GM21528 (cell line): ENCODE results near the gene GP1BB.
"Not testable (repeated sequence)": the region's sequence is repeated elsewhere in the genome, so short reads cannot be mapped to it uniquely, and the experiment has no call there.

Source experiments
- ATAC-seq: cut with Tn5 transposase; IDR thresholded peaks from one replicate; pipeline ENCODE4 v1.9.1; 2021; ENCODE audit warnings: mild to moderate bottlenecking, moderate library complexity; ENCODE audit not compliant: unreplicated experiment, low FRiP score

The GP1BB gene

DNA sequence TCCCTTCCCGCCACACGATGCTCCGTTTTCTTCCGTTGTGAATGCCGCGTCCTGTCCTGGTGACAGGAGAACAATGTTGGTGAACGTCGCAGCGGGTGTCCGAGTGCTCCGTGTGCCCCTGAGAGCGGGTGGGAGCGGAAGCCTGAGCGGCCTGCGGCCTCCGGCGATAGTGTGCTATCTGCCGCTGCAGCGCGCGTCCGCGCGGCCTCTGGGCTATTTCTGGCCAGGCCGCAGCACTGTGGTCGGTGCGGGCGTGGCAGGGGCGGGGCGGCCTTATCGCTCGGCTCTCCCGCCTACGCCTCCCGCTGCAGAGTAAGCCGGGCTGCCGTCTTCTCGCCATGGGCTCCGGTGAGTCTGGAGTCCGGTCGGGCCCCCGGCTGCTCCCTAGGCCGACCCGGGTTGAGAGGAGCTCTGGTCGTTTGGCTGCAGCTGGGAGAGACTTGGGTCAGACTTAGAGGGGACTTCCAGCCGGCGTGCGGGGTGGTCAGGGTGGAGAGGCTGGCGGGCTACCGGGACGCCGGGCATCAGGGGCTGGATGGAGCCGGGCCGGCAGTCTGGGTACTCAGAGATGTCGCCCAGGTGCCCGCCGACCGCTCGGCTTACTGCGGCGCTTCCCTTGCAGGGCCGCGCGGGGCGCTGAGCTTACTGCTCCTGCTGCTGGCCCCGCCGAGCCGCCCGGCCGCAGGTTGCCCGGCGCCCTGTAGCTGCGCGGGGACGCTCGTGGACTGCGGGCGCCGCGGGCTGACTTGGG is at the start of gene GP1BB:
TSS of gene GP1BB (plus strand) at position 308 of the 751 bp plus-strand sequence. CDS start at position 339, 31 bp downstream.
- ATAC-seq: no peak

DNA sequence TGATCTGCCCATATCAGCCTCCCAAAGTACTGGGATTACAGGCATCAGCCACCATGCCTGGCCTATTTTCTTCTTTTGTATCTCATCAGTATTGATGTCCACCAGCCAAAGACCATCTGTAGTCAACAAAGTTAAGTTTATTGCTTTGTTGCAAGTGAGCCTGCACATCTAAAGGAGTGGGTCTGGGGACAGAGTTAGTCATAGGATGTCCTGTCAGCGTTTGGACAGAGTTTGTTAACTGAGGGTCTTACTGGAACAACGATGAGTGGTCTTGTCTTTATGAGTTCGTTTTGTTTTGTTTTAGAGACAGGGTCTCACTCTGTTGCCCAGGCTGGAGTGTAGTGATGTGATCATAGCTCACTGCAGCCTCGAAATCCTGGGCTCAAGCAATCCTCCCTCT is 49.7 kb upstream of the GP1BB start:
- no peak for ATAC-seq

- ATAC-seq: no peak
Measured at GRCh38 chr22:19674129-19674928, 49.0 kb upstream of the GP1BB start.

DNA sequence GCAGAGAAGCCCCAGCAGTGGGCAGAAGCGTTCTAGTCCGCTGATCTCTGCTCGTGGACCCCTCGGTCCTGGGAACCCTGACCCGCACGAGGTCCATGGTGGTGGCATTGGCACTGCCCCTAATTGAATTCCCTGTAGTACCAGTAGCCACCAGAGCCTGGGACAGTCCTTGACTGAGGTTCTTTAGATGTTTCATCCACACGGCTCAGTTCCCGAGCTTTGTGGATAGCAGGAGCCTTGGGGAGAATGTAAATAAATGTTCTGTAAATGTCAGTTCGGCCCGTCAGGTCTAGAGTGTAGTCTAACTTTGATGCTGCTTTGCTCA is 48.4 kb upstream of the GP1BB start:
- ATAC-seq: no peak

- no peak for ATAC-seq
Measured at GRCh38 chr22:19675428-19675827, 47.9 kb upstream of the GP1BB start.

- ATAC-seq: not testable (repeated sequence)
Measured at GRCh38 chr22:19676437-19676836, 46.9 kb upstream of the GP1BB start.

GRCh38 chr22:19678949-19679521 is 44.3 kb upstream of the GP1BB start:
- no peak for ATAC-seq

DNA sequence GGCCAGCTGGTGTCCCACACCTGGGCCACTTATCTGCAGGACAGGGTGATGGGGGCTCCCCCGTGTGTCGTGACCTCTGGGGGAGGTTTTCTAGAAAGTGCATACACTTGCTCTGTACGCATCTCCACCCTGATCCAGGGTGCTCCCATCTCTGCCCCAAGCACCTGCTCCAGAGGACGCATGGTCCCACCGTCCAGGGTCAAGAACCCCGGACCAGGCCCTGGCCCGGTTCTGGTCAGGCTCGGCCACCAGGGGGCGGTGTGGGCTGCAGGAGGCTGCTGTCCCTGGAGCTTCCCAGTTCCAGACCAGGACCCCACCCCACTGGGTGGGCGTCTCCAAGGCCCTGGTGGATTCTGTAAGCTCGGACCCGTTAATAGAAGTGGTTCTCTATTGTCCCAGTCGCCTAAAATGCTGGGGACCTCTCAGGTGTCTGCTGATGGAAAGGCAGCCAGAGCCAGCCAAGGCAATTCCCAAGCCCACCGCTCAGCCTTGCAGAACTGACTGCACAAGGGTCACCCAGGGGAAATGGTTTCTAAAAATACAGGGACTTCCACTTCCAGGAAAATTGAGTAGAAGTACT is 43.7 kb upstream of the GP1BB start:
- no peak for ATAC-seq

GRCh38 chr22:19680287-19680881 is 43.0 kb upstream of the GP1BB start:
- no peak for ATAC-seq

DNA sequence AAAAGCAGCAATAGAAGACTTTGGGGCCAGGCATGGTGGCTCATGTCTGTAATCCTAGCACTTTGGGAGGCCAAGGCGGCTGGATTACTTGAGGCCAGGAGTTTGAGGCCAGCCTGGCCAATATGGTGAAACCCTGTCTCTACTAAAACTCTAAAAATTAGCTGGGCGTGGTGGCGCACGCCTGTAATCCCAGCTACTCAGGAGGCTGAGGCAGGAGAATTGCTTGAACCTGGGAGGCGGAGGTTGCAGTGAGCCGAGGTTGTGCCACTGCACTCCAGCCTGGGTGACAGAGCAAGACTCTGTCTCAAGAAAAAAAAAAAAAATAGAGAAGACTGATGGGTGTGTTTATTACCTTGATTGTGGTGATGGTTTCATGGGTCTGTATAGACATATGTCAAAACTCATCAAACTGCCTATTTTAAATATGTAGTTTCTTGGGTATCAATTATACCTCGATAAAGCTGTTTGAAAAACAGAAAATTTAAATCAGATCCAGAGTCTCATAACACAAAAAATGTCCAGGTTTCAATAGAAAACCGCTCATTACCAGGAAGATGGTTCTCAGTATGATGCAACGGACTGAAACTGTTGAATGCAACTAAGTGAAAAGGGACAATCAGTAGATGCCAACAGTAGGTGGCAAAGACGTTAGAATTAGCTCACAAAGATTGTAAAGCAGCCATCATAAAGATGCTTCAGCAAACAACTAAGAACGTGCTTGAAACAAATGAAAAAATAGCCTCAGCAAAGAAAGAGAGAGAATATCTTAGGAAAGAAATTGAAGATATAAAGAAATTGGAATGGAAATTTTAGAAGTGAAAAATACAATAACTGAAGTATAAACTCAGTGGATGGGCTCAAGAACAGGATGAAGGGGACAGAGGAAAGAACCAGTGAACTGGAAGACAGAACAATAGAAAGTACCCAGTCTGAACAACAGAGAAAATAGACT is 42.2 kb upstream of the GP1BB start:
- no peak for ATAC-seq

GRCh38 chr22:19681863-19682245 is 41.5 kb upstream of the GP1BB start:
- no peak for ATAC-seq

DNA sequence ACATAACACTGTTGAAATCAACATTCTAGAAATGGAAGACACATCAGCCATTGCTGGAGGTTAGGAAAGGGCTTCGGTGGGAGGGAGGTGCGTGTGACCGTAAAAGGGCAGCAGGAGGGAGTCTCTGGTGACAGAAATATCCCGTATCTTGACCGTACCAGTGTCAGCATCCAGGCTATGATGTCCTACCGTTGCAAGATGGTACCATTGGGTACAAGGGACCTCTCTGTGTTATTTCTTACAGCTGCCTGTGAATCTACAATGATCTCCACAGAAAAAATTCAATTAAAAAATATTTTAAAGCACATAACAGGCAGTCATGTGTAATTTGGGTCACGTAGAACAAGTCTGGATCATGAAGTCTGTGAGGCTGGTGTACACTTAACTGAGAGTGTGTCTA is 36.4 kb upstream of the GP1BB start:
- no peak for ATAC-seq

DNA sequence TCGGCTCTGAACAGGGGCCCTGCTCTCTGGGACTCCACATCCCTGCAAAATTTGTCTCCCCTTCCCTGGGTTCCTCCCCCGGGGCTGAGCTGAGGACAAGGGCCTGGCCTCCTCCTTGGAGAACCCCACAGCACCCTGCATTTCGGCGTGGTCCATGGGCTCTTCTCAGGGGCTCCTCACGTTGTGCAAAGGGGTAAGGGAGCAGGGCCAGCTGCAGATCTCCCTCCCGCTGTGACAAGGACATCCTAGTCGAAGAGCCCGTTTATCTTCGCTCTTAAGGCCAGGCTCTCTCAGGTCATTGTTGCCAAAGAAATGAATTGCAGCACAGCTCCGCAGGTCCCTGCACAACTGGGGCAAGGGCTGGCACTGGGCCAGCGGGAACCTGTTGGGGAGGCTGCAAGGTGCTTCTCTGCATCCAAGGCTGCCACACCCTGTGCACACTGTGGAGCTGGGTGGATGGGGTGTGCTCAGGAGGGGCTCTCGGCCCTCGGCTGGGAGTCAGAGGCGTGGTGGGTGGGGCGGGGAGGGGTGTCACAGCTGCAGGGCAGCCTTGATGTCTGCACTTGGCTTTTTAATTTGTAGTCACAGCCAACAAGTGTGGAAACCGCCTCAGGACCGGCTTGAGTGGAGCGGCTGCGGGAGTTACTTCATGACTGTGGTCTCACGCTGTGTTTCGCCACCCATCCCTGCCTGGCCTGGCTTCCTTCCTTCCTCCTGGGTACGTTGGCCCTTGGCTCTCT is 35.6 kb upstream of the GP1BB start:
- ATAC-seq: no peak

GRCh38 chr22:19688301-19689290 is 34.7 kb upstream of the GP1BB start:
- no peak for ATAC-seq

GRCh38 chr22:19689408-19689807 is 33.9 kb upstream of the GP1BB start:
- no peak for ATAC-seq

- no peak for ATAC-seq
Measured at GRCh38 chr22:19691007-19691720, 32.2 kb upstream of the GP1BB start.

DNA sequence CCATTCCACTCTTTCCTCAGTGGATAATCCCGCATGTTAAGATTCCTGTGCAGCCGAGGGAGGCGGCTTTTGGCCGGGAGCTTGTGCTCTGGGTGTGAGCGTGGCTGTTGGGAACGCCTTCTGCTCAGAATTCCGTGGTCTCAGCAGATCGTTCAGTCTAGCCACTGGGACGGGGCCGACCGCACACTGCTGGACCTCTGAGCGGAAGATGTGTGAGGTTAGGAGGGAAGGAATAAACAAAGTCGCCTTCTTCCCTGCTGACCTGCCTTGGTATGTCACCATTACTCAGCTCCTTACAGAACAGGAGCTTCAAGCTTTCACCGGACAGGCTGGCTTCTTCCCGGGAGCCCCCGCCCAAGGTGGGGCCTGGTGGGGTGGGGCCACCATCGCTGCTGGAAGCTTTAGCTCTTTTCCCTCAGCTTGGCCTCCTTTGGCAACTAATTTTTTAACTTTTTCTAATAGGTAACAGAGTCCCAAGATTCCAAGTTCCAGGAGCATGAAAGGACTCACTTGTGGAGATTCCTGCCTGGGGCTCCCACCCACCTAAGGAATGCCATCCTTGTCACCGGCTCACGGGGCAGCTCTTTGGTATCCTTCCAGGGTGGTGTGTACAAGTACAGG is 31.5 kb upstream of the GP1BB start:
- ATAC-seq: no peak
